Neural progenitor cell (in vitro differentiated cells): ENCODE measurements around the gene TTC27. TPM values are rescaled to one million over a fixed set of nuclear protein-coding genes. Genes with fewer than 3 reads are reported as not detected.

ENCODE experiments used
- DNase-seq: peaks from one replicate; pipeline ENCODE4 v3.0.0-alpha.2; 2016; ENCODE audit warnings: low spot score
- H2AFZ ChIP-seq: fragments of 200-600 bp; sonication (generic); replicated peaks from 2 replicates; pipeline ENCODE4 v1.6.1; 2016; ENCODE audit warnings: antibody characterized with exemption
- H3F3A ChIP-seq: fragments of 200-600 bp; sonication (generic); 2 replicates; pipeline ENCODE4 v1.6.1; 2016; ENCODE audit warnings: antibody characterized with exemption, low read depth
- H3K27ac ChIP-seq: fragments of 200-600 bp; sonication (generic); 2 replicates; pipeline ENCODE4 v1.5.1; 2016; ENCODE audit warnings: mild to moderate bottlenecking
- H3K27me3 ChIP-seq: fragments of 200-600 bp; sonication (generic); 2 replicates; pipeline ENCODE4 v1.6.1; 2016; ENCODE audit warnings: mild to moderate bottlenecking, moderate library complexity
- H3K36me3 ChIP-seq: fragments of 200-600 bp; sonication (generic); 2 replicates; pipeline ENCODE4 v1.5.1; 2016
- H3K4me1 ChIP-seq: fragments of 200-600 bp; sonication (generic); 2 replicates; pipeline ENCODE4 v1.6.1; 2016; ENCODE audit warnings: mixed run types
- H3K4me2 ChIP-seq: fragments of 200-600 bp; sonication (generic); 2 replicates; pipeline ENCODE4 v1.6.1; 2016
- H3K4me3 ChIP-seq: fragments of 200-600 bp; sonication (generic); 2 replicates; pipeline ENCODE4 v1.5.1; 2016
- H3K79me2 ChIP-seq: fragments of 200-600 bp; sonication (generic); 2 replicates; pipeline ENCODE4 v1.6.1; 2016; ENCODE audit warnings: low read depth
- H3K9ac ChIP-seq: fragments of 200-600 bp; sonication (generic); 2 replicates; pipeline ENCODE4 v1.6.1; 2016
- H3K9me3 ChIP-seq: fragments of 200-600 bp; sonication (generic); 2 replicates; pipeline ENCODE4 v1.5.1; 2016; ENCODE audit warnings: low read depth
- H4K20me1 ChIP-seq: fragments of 200-600 bp; sonication (generic); 2 replicates; pipeline ENCODE4 v1.6.1; 2016; ENCODE audit warnings: low read depth
- H3K27ac Mint-ChIP-seq: 3 replicates; pipeline ENCODE4 v1.8.0; 2021; ENCODE audit warnings: mixed read lengths
- H3K27me3 Mint-ChIP-seq: 2 replicates; pipeline ENCODE4 v1.8.0; 2022; ENCODE audit warnings: low read depth, mild to moderate bottlenecking, inconsistent platforms, moderate library complexity, mixed read lengths; ENCODE audit not compliant: insufficient read depth
- H3K36me3 Mint-ChIP-seq: 3 replicates; pipeline ENCODE4 v1.8.0; 2021; ENCODE audit warnings: mixed read lengths
- H3K4me1 Mint-ChIP-seq: 3 replicates; pipeline ENCODE4 v1.8.0; 2021; ENCODE audit warnings: mixed read lengths
- H3K4me3 Mint-ChIP-seq: 3 replicates; pipeline ENCODE4 v1.8.0; 2021; ENCODE audit warnings: mild to moderate bottlenecking, moderate library complexity, mixed read lengths
- H3K9me3 Mint-ChIP-seq: 3 replicates; pipeline ENCODE4 v1.8.0; 2020; ENCODE audit warnings: mixed read lengths
- EZH2 ChIP-seq: fragments of 200-600 bp; sonication (generic); IDR thresholded peaks from 2 replicates; pipeline ENCODE4 v1.6.1; 2017; ENCODE audit warnings: antibody characterized with exemption, mild to moderate bottlenecking, moderate library complexity
- EZH2phosphoT487 ChIP-seq: fragments of 200-600 bp; sonication (generic); IDR thresholded peaks from 2 replicates; pipeline ENCODE4 v1.6.1; 2017; ENCODE audit warnings: antibody characterized with exemption
- total RNA-seq: library from RNA; depleted of rRNA; stranded (reverse); fragments of >200 nt; gene quantifications from 2 replicates; pipeline ENCODE4 v1.2.3, GENCODE V29; 2015; ENCODE audit warnings: low replicate concordance
- TF ChIP-seq, protein P1 (sequence below): fragments of 200-600 bp; sonication (generic); IDR thresholded peaks from 2 replicates; pipeline ENCODE4 v1.5.1; 2017; ENCODE audit warnings: antibody characterized with exemption, mild to moderate bottlenecking

The TTC27 gene
- total RNA-seq, 1 donor from 2014 or later: 32.5 TPM

DNA sequence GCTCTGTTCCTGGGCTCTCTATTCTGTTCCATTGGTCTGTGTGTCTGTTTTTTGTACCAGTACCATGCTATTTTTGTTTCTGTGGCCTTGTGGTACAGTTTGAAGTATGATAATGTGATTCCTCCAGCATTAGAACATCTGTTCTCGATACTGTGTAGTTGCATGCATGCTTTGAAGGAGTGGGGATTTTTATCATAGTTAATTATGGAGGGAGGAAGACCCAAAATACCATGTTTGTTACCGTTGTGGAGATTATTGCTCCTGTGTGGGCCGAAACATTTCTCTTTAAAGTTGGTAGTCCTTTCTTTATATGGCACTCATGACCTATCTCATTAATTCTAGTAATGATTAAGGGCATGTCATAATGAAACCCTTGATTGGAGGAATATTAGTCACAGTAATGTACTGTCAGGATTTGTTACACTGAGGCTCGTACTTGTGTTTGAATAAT is 87.6 kb downstream of the TTC27 start:
- no peak overlapping the region for H3K4me3 Mint-ChIP-seq
- Histone ChIP-seq H3K36me3 (no peaks in the 10 kb centered on the region), H2AFZ (no peak overlapping the region), H3K4me1 (no peaks in the 10 kb centered on the region), H3K9me3 (no peaks in the 10 kb centered on the region), H3F3A (no peaks in the 10 kb centered on the region), H3K27me3 (no peaks in the 10 kb centered on the region), H3K4me2 (no peak overlapping the region), H3K4me3 (no peak overlapping the region), H3K9ac (no peak overlapping the region), H3K27ac (no peak overlapping the region), H3K79me2 (no peaks in the 10 kb centered on the region), H4K20me1 (no peaks in the 10 kb centered on the region)
- H3K36me3 Mint-ChIP-seq: no peaks in the 10 kb centered on the region
- no peaks in the 10 kb centered on the region for H3K4me1 Mint-ChIP-seq
- TF ChIP-seq, protein P1, sequence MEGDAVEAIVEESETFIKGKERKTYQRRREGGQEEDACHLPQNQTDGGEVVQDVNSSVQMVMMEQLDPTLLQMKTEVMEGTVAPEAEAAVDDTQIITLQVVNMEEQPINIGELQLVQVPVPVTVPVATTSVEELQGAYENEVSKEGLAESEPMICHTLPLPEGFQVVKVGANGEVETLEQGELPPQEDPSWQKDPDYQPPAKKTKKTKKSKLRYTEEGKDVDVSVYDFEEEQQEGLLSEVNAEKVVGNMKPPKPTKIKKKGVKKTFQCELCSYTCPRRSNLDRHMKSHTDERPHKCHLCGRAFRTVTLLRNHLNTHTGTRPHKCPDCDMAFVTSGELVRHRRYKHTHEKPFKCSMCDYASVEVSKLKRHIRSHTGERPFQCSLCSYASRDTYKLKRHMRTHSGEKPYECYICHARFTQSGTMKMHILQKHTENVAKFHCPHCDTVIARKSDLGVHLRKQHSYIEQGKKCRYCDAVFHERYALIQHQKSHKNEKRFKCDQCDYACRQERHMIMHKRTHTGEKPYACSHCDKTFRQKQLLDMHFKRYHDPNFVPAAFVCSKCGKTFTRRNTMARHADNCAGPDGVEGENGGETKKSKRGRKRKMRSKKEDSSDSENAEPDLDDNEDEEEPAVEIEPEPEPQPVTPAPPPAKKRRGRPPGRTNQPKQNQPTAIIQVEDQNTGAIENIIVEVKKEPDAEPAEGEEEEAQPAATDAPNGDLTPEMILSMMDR: no peak
- TF ChIP-seq EZH2phosphoT487: no peak
- no peak for TF ChIP-seq EZH2
- DNase-seq: no peak
- H3K27me3 Mint-ChIP-seq: no peaks in the 10 kb centered on the region
- no peak overlapping the region for H3K27ac Mint-ChIP-seq
- no peaks in the 10 kb centered on the region for H3K9me3 Mint-ChIP-seq

DNA sequence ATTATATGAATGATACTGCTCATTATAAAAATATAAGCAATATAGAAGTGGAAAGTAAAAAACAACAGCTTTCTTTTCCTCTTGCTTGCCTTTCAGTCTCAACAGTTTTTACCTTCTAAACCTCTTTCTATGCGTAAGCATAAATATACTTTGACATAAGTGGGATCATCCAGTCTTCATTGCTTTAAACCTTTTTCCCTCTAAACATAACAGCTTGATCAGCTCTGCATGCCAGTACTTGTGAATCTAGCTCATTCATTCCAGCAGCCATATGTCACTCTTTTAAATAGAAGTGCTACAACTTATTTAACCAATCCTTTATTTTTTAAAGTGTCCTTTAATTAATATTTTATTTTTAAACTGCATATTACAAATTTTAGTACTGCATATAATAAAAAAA is 88.1 kb downstream of the TTC27 start:
- no peaks in the 10 kb centered on the region for H3K4me1 Mint-ChIP-seq
- no peaks in the 10 kb centered on the region for H3F3A ChIP-seq
- H3K9ac ChIP-seq: no peak overlapping the region
- H3K36me3 Mint-ChIP-seq: no peaks in the 10 kb centered on the region
- no peak for TF ChIP-seq EZH2phosphoT487
- TF ChIP-seq EZH2: no peak
- TF ChIP-seq, protein P1: no peak
- no peak overlapping the region for H3K4me3 ChIP-seq
- no peaks in the 10 kb centered on the region for H3K27me3 Mint-ChIP-seq
- no peaks in the 10 kb centered on the region for H3K36me3 ChIP-seq
- no peak overlapping the region for H3K4me3 Mint-ChIP-seq
- no peaks in the 10 kb centered on the region for H3K9me3 Mint-ChIP-seq
- H3K79me2 ChIP-seq: no peaks in the 10 kb centered on the region
- no peaks in the 10 kb centered on the region for H3K9me3 ChIP-seq
- H3K27ac Mint-ChIP-seq: no peak overlapping the region
- H3K4me2 ChIP-seq: no peak overlapping the region
- no peak for DNase-seq
- no peak overlapping the region for H3K27ac ChIP-seq
- H2AFZ ChIP-seq: no peak overlapping the region
- no peaks in the 10 kb centered on the region for H3K4me1 ChIP-seq
- H3K27me3 ChIP-seq: no peaks in the 10 kb centered on the region
- H4K20me1 ChIP-seq: no peaks in the 10 kb centered on the region

DNA sequence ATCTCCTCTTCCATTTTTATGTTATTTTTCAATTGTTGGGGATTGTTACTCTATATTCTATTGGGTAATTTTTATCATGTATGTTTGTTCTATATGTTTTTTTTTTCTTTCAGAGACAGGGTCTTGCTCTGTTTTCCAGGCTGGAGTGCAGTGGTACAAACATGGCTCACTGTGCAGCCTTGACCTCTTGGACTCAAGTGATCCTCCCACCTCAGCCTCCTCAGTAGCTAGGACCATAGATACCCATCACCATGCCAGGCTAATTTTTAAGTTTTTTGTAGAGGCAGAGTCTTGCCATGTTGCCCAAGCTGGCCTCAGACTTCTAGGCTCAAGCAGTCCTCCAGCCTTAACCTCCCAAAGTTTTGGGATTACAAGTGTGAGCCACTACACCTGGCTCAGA is 88.7 kb downstream of the TTC27 start:
- no peak overlapping the region for H3K4me3 ChIP-seq
- Mint-ChIP-seq H3K27ac (no peak overlapping the region), H3K4me3 (no peak overlapping the region)

More for the DNA sequence above, 88.7 kb downstream of the TTC27 start:
- Histone ChIP-seq H3K27ac (no peak overlapping the region), H3K9ac (no peak overlapping the region), H3K4me2 (no peak overlapping the region), H3K36me3 (no peaks in the 10 kb centered on the region), H3K9me3 (no peaks in the 10 kb centered on the region), H3F3A (no peaks in the 10 kb centered on the region), H3K4me1 (no peaks in the 10 kb centered on the region), H3K27me3 (no peaks in the 10 kb centered on the region), H3K79me2 (no peaks in the 10 kb centered on the region), H4K20me1 (no peaks in the 10 kb centered on the region), H2AFZ (no peak overlapping the region)
- TF ChIP-seq EZH2: no peak
- no peak for TF ChIP-seq EZH2phosphoT487
- TF ChIP-seq, protein P1: no peak
- Mint-ChIP-seq H3K36me3 (no peaks in the 10 kb centered on the region), H3K9me3 (no peaks in the 10 kb centered on the region), H3K4me1 (no peaks in the 10 kb centered on the region), H3K27me3 (no peaks in the 10 kb centered on the region)
- no peak for DNase-seq
